Neural cell (in vitro differentiated cells): Measurements from ENCODE around the gene ABHD10.

ENCODE experiments used
- EP300 ChIP-seq: fragments of 450-650 bp; conservative IDR thresholded peaks from 2 replicates; pipeline ENCODE4 v1.6.1; 2014; ENCODE audit warnings: antibody characterized with exemption, mild to moderate bottlenecking, moderate library complexity; ENCODE audit not compliant: poor library complexity, severe bottlenecking
- POLR2AphosphoS5 ChIP-seq: IDR thresholded peaks from 2 replicates; pipeline ENCODE4 v1.6.1; 2012
- RAD21 ChIP-seq: fragments of 450-650 bp; conservative IDR thresholded peaks from 2 replicates; pipeline ENCODE4 v1.6.1; 2014; ENCODE audit warnings: antibody characterized with exemption, mild to moderate bottlenecking, moderate library complexity
- TF ChIP-seq, protein P1 (sequence below): fragments of 450-650 bp; IDR thresholded peaks from 2 replicates; pipeline ENCODE4 v1.5.1; 2014; ENCODE audit warnings: antibody characterized with exemption, mild to moderate bottlenecking, moderate library complexity; ENCODE audit not compliant: poor library complexity, severe bottlenecking

DNA sequence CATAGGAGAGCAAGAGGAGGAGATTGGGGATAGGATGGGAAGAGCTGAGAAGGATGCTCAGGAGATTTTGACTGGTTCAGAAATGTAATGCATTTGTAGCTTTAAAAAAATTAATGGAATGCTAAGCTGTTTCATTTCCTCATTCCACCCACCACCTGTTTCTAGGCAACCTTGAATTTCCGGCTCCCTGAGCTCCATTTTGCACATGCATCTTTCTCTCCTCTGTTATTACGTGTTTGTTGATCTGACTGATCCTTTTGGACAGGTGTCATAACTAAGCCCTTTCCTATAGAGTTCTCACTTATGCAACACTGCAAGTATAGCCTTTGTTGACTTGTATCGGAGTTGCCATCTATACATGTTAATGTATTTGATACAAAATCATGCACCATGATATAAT, 60.0 kb downstream of the ABHD10 start:
- TF ChIP-seq, protein P1, sequence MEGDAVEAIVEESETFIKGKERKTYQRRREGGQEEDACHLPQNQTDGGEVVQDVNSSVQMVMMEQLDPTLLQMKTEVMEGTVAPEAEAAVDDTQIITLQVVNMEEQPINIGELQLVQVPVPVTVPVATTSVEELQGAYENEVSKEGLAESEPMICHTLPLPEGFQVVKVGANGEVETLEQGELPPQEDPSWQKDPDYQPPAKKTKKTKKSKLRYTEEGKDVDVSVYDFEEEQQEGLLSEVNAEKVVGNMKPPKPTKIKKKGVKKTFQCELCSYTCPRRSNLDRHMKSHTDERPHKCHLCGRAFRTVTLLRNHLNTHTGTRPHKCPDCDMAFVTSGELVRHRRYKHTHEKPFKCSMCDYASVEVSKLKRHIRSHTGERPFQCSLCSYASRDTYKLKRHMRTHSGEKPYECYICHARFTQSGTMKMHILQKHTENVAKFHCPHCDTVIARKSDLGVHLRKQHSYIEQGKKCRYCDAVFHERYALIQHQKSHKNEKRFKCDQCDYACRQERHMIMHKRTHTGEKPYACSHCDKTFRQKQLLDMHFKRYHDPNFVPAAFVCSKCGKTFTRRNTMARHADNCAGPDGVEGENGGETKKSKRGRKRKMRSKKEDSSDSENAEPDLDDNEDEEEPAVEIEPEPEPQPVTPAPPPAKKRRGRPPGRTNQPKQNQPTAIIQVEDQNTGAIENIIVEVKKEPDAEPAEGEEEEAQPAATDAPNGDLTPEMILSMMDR = no peak
- peak; percentile 92 for TF ChIP-seq EP300
- no peak for TF ChIP-seq RAD21
- TF ChIP-seq POLR2AphosphoS5 = peak; percentile 90
